Stimulated activated CD4-positive, alpha-beta T cell treated with anti-CD3 and anti-CD28 coated beads, Interleukin-4, amount 100 ng/mL, for 1 hour (primary cell): Measurements from ENCODE around the gene DOLK.
A peak's percentile ranks its signal among the peaks of the same experiment; 100 is the strongest.

Experiments
- DNase-seq: peaks from one replicate; pipeline ENCODE4 v3.0.0-alpha.2; 2020

The DOLK gene

DNA sequence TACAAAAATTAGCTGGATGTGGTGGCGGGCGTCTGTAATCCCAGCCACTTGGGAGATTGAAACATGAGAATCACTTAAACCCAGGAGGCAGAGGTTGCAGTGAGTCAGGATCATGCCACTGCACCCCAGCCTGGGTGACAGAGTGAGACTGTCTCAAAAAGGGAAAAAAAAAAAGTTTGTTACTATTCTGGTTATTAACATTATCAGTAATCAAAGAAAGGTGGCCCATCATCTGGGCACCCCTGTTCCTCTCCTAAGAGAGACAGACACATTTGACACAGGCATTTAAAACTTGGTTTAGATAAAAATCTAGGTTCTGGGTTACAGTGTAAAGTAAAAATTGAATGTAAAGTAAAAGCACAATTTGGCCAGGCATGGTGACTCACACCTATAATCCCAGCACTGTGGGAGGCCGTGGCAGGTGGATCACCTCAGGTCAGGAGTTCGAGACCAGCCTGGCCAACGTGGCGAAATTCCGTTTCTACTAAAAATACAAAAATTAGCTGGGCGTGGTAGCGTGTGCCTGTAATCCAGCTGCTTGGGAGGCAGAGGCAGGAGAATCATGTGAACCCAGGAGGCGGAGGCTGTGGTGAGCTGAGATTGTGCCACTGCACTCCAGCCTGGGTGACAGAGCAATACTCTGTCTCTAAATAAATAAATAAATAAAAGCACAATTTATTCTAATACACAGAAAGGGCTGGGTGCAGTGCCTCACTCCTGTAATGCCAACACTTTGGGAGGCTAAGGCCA lies 43.4 kb downstream of the DOLK start:
- DNase-seq = no peak

DNA sequence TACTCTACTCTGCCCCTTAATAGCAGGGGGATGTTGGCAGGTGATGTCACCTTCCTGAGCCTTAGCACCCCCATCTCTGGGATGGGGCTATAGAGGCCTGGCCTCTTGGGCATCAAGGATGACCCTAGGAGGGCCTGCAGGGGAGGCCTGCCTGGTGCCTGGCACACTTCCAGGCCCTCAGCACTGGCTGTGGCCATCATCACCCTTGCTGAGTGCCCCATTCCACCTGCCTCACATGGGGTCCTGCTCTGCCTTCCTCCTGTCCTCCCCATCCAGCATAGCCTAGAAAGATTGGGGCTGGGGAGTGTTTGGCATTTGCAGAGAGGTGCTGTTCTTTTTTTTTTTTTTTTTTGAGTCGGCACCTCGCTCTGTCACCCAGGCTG lies 44.3 kb downstream of the DOLK start:
- DNase-seq = no peak

DNA sequence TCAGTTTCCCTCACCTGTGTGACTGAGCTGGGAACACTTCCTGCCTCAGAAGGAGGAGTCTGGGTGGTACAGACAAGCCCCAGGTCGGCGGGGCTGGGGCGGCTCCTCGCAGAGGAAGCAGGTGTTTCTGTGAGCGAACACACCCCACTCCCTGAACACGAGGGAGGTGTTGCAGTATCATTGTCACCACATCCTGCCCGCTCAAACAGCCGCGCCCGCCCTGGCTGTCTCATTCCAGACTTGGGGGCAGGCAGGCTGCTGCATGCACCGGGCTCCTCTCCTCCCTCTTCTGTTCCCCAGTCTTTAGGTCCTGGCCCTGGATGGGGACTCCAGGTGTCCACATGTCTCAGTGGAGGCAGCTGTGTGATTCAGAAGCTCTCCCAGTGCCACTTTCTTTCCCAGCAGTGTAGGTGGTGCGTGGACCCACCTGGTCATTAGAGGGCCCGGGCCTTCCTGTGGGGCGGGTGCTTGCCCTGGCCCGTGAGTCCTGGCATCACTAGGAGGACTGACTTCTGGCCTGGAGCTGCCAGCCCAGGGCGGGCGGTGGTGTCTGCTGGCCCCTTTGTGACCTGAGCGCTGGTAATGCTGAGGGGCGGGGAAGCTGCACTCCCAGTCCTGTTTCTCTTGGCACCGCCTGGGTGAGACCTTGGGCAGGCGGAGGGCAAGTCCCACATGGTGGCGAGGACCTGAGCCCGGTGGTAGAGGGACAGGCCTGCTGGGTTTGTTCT lies 44.9 kb downstream of the DOLK start:
- DNase-seq = peak; percentile 82

- no peak for DNase-seq
These were observed 45.6 kb downstream of the DOLK start for GRCh38 chr9:128901822-128902221.

DNA sequence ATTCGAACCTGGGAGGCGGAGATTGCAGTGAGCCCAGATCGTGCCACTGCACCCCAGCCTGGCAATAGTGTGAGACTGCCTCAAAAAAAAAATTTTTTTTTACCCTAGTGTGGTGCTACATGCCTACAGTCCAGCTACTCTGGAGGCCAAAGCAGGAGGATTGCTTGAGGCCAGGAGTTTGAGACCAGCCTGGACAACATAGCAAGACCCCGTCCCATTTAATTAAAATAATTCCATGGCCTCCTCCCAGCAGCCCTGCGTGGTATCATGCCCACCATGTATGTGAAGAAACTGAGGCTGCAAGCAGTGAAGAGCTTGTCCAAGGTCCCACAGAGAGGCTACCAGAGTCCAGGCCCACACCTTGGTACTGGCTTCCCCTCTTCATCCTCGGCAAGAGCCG lies 46.0 kb downstream of the DOLK start:
- DNase-seq = no peak

GRCh38 chr9:128899566-128900322 lies 47.7 kb downstream of the DOLK start:
- DNase-seq = no peak

DNA sequence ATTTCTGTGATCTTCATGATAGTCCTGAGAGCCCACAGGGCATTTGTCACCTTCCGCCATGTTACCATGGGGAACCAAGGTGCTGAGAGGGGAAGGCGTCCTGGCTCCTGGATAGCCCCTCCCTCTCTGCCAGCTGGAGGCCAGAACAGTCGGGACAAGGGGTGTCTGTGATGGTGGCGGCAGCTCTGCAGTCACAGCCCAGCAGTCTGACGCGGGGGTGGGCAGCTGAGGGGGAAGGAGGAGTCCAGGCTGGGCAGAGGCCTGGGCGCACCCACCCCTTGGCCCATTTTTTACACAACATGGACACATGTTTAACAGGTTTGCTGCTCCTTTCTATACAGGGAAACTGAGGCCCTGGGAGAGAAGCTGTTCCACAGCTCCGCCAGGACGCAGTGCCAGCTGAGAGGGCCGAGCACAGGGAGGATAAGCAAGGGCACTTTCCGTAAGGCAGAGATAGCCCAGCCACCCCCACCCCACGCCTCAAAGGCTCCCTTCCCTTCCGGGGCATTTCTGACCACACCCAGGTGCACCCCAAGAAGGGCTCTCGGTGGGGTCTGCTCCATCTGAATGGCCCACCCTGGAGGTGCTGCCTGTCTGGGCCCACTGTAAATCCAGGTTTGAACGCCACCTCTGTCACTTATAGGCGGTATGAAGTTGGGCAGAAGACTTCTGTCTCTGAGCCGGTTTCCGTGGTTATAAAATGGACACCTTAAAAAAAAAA lies 48.4 kb downstream of the DOLK start:
- DNase-seq = no peak

DNA sequence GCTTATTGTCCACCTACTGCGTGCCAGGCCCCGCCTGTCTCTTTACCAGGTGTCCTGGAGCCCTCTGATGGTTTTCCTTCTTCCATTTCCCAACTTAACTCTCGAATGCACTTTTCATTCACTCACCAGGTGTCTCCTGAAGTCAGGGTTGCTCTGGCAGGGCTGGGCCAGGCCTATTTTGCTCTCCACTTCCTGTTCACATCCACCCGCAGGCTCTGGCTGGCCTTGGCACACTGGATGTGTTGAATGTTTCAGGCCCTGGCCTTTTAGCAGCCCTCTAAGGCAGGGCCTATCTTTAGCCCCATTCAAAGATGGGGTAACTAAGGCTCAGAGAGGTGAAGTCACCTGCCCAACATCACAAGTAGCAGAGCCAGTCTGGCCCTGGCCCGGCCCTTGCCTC lies 49.0 kb downstream of the DOLK start:
- DNase-seq = no peak

GRCh38 chr9:128895556-128895955 lies 51.8 kb downstream of the DOLK start:
- DNase-seq = no peak
